Measurements from ENCODE around the gene NUBP2.

The NUBP2 gene

DNA sequence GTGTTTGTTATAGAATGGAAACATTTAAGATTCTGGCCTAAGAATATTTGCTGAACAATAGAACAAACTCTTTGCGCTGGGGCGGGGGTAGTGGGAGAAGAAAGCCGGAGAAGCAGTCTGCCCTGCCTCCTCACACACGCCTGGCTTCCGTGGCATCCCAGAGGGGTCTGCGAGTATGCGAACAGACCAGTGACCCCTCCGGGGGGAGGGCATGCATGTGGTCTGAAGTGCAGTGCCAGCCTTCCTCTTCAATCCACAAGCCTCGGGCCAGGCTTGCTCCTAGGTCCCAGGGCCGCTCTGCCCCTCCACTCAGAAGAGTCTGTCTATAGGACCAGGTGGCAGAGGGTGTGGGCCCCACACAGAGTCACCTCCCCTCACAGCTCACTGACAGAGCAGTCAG is 24.9 kb downstream of the NUBP2 start:
- no peak for TF ChIP-seq CTCF (IDR thresholded peaks at IDR 0.05)
- H3K4me1 ChIP-seq, result no peaks in the 10 kb centered on the region
- DNase-seq, result no peak
- no peak overlapping the region for H3K27ac ChIP-seq
- H3K9me3 ChIP-seq, result no peaks in the 10 kb centered on the region
- intact Hi-C loops (cut with DNase I; ENCODE audit: low total_unique reads), result no loop called here
- H3K27me3 ChIP-seq, result no peaks in the 10 kb centered on the region
- H3K4me3 ChIP-seq, result no peak overlapping the region
- peaks cover 35 to 56% (median 52%) of the 10 kb centered on the region in 3 donors for H3K36me3 ChIP-seq

- TF ChIP-seq CTCF (IDR thresholded peaks at IDR 0.05), result no peak
- H3K27me3 ChIP-seq, result no peaks in the 10 kb centered on the region
- H3K4me3 ChIP-seq, result no peak overlapping the region
- H3K27ac ChIP-seq, result no peak overlapping the region
- intact Hi-C loops (cut with DNase I; ENCODE audit: low total_unique reads), result no loop called here
- no peak for DNase-seq
- H3K4me1 ChIP-seq, result no peaks in the 10 kb centered on the region
- H3K36me3 ChIP-seq, result peaks cover 35 to 66% (median 54%) of the 10 kb centered on the region in 3 donors
- no peaks in the 10 kb centered on the region for H3K9me3 ChIP-seq
Observed at GRCh38 chr16:1808691-1809090, 25.9 kb downstream of the NUBP2 start.

GRCh38 chr16:1809281-1809801 is 26.6 kb downstream of the NUBP2 start:
- no peaks in the 10 kb centered on the region for H3K9me3 ChIP-seq
- no peak for TF ChIP-seq CTCF (IDR thresholded peaks at IDR 0.05)
- intact Hi-C loops (cut with DNase I; ENCODE audit: low total_unique reads), result no loop called here
- no peak for DNase-seq
- peaks cover 35 to 72% (median 60%) of the 10 kb centered on the region in 3 donors for H3K36me3 ChIP-seq
- H3K27me3 ChIP-seq, result no peaks in the 10 kb centered on the region
- H3K4me1 ChIP-seq, result no peaks in the 10 kb centered on the region
- H3K27ac ChIP-seq, result no peak overlapping the region
- no peak overlapping the region for H3K4me3 ChIP-seq

GRCh38 chr16:1810106-1810505 is 27.3 kb downstream of the NUBP2 start:
- intact Hi-C loops (cut with DNase I; ENCODE audit: low total_unique reads), result no loop called here
- Histone ChIP-seq H3K4me1 (no peaks in the 10 kb centered on the region), H3K36me3 (peaks cover 35 to 76% (median 62%) of the 10 kb centered on the region in 3 donors), H3K27ac (no peak overlapping the region), H3K27me3 (no peaks in the 10 kb centered on the region), H3K9me3 (no peaks in the 10 kb centered on the region), H3K4me3 (no peak overlapping the region)
- no peak for DNase-seq
- no peak for TF ChIP-seq CTCF (IDR thresholded peaks at IDR 0.05)

DNA sequence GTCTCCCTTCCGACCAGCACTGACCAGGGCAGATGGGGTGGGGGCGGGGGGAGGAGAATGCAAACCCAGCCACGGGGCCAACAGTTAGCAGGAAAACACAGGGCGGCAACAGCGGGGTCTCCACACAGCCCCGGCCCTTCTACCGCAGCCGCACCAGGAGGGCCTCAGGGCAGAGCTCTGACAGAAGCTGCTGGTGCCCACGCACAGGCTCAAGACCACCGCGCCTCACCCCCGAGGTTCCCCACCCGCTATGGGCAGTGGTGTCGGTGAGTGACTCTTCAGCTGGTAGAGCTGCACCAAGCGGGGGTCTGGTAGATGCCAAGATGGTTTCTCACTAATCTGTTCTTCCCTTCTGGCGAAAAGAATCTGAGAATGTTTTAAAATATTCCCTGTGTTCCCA is 27.8 kb downstream of the NUBP2 start:
- no peak overlapping the region for H3K4me3 ChIP-seq
- H3K9me3 ChIP-seq, result no peaks in the 10 kb centered on the region
- intact Hi-C loops (cut with DNase I; ENCODE audit: low total_unique reads), result no loop called here
- DNase-seq, result no peak
- H3K27ac ChIP-seq, result no peak overlapping the region
- H3K4me1 ChIP-seq, result no peaks in the 10 kb centered on the region
- H3K36me3 ChIP-seq, result peaks cover 35 to 76% (median 67%) of the 10 kb centered on the region in 3 donors
- no peaks in the 10 kb centered on the region for H3K27me3 ChIP-seq
- TF ChIP-seq CTCF (IDR thresholded peaks at IDR 0.05), result no peak

DNA sequence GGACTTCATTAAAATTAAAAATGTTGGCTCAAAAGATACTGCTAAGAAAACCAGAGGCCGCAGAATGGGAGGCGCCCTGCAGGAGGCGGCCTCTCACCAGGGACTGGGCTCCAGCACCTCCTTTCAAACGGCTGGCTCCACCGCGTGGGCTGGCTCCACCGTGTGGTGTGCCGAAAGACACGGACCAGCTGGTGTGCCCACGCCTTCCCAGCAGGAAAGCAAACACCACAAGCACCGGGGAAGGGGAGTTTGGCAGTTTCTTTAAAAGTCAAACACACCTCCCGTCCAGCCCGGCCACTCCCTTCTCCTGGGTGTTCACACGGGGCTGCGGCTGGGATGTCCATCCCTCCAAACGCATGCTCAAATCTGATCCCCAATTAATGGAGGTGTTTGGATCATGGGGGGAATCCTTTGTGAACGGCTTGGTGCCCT is 30.0 kb downstream of the NUBP2 start:
- Histone ChIP-seq H3K9me3 (no peaks in the 10 kb centered on the region), H3K4me3 (no peak overlapping the region), H3K36me3 (peaks cover 47 to 77% (median 69%) of the 10 kb centered on the region in 3 donors), H3K27me3 (no peaks in the 10 kb centered on the region), H3K4me1 (no peaks in the 10 kb centered on the region), H3K27ac (no peak overlapping the region)
- no peak for DNase-seq
- intact Hi-C loops (cut with DNase I; ENCODE audit: low total_unique reads), result no loop called here
- no peak for TF ChIP-seq CTCF (IDR thresholded peaks at IDR 0.05)

All from tibial artery (tissue), 4 donors.